ENCODE results near the gene BAIAP2. TPM values are rescaled to one million over a fixed set of nuclear protein-coding genes. Genes with fewer than 3 reads are reported as not detected.

BAIAP2 gene
- total RNA-seq, 2 donors from 2014 or later: 9.9 to 15.6 TPM

- no peak overlapping the region for H3K4me3 ChIP-seq
- DNase-seq (ENCODE audit: low spot score): no peak
- no peaks in the 10 kb centered on the region for H3K4me1 ChIP-seq (ENCODE audit: control insufficient read depth in 1 of 2, low read depth in 2 of 2)
Measured at GRCh38 chr17:81083125-81083765, 48.3 kb downstream of the BAIAP2 start.

DNA sequence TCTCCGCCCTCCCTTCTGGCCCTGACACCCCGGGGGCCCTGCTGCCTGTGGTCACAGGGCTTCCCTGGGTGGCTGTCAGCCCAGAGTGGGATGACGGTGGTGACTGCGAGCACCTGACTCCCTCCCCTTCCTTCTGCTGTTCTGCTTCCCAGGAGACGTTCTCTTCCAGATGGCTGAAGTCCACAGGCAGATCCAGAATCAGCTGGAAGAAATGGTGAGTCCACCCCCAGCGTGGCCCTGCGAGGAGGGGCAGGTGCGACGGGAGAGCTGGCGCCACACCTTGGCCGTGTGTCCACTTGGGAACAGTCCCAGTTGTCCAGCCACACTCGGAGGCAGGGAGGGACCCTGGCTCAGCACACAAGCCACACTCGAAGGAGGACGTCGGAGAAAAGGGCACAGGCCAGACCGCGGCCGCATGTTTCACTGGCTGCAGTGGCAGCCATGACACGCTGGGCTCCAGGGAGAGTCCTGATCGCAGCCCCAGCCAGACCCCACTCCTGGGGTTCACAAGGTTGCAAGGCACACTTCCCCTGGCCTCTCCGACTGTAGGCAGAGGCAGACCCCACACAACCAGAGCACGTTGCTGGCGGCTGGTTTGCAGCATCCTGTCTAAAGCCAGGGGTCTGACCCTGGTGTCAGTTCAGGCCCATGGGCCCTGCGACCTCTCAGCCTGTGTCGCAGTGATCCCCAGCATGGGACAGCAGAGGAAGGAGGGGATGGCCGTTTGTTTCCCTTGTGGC is 49.9 kb downstream of the BAIAP2 start:
- TF ChIP-seq CTCF (IDR thresholded peaks at IDR 0.05): no peak
- no peak for ATAC-seq (ENCODE audit: insufficient number of reproducible peaks, low FRiP score, low read depth)
- Histone ChIP-seq H3K9me3 (no peaks in the 10 kb centered on the region), H3K27ac (no peak overlapping the region), H3K4me3 (no peak overlapping the region), H3K4me1 (ENCODE audit: control insufficient read depth in 1 of 2, low read depth in 2 of 2) (no peaks in the 10 kb centered on the region), H3K27me3 (replicated peaks; ENCODE audit: insufficient read depth) (no peaks in the 10 kb centered on the region), H3K36me3 (peaks cover 3% of the 10 kb centered on the region)
- DNase-seq (ENCODE audit: low spot score): no peak

More at GRCh38 chr17:81083125-81083765, 48.3 kb downstream of the BAIAP2 start:
- Histone ChIP-seq H3K27ac (no peak overlapping the region), H3K9me3 (no peaks in the 10 kb centered on the region), H3K36me3 (peaks cover 3% of the 10 kb centered on the region), H3K27me3 (replicated peaks; ENCODE audit: insufficient read depth) (no peaks in the 10 kb centered on the region)
- ATAC-seq (ENCODE audit: insufficient number of reproducible peaks, low FRiP score, low read depth): no peak
- no peak for TF ChIP-seq CTCF (IDR thresholded peaks at IDR 0.05)

GRCh38 chr17:81085420-81085911 is 50.5 kb downstream of the BAIAP2 start:
- Histone ChIP-seq H3K4me1 (ENCODE audit: control insufficient read depth in 1 of 2, low read depth in 2 of 2) (no peaks in the 10 kb centered on the region), H3K36me3 (peaks cover 3% of the 10 kb centered on the region), H3K27ac (no peak overlapping the region), H3K4me3 (no peak overlapping the region), H3K9me3 (no peaks in the 10 kb centered on the region), H3K27me3 (replicated peaks; ENCODE audit: insufficient read depth) (no peaks in the 10 kb centered on the region)
- DNase-seq (ENCODE audit: low spot score) (no peak), ATAC-seq (ENCODE audit: insufficient number of reproducible peaks, low FRiP score, low read depth) (no peak)
- no peak for TF ChIP-seq CTCF (IDR thresholded peaks at IDR 0.05)

DNA sequence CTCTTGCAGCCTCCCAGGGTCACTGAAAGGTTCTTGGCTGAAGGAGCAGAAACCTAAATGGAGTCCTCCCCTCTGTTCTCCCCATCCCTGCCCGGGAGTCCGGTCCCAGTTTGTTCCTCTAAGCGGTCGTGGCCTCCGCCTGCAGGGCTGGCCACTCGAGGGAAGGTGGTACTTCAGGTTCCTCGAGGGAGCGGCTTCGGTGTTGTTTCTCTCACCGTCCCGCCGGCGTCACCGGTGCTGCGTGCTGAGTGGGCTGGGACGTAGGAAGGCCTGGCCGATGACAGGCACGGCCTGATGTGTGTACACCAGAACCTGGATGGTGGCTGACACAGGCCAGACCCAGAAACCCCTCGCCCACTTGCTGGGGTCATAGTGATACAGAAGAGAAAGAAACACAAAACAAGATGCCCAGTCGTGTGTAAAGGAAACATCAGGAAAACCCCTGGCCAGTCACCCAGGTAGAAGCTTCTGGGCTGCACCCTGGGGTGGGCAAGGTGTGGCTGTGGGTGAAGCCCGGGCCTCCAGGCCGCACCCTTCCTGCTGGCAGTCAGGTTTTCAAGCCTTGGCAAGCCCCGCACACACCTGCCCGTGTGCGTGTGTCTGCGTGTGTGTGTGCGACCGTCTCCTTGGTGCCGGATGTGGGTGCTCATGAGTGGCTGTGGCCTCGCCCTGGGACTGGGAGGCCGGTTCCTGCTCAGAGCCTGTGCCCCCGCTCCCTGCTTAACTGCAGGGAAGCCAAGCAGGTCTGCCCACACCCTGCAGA is 52.0 kb downstream of the BAIAP2 start:
- H3K9me3 ChIP-seq: no peaks in the 10 kb centered on the region
- H3K36me3 ChIP-seq: peaks cover 3% of the 10 kb centered on the region
- H3K4me1 ChIP-seq (ENCODE audit: control insufficient read depth in 1 of 2, low read depth in 2 of 2): no peaks in the 10 kb centered on the region
- no peak for TF ChIP-seq CTCF (IDR thresholded peaks at IDR 0.05)
- no peaks in the 10 kb centered on the region for H3K27me3 ChIP-seq (replicated peaks; ENCODE audit: insufficient read depth)
- H3K27ac ChIP-seq: no peak overlapping the region
- ATAC-seq (ENCODE audit: insufficient number of reproducible peaks, low FRiP score, low read depth) (no peak), DNase-seq (ENCODE audit: low spot score) (no peak)
- no peak overlapping the region for H3K4me3 ChIP-seq
